ENCODE results near the gene OR13A1.
"Not testable (repeated sequence)": the region's sequence is repeated elsewhere in the genome, so short reads cannot be mapped to it uniquely, and the experiment has no call there.

Gene OR13A1

GRCh38 chr10:45265996-45266395 is 49.4 kb downstream of the OR13A1 start:
- H3K27ac ChIP-seq = no peak overlapping the region
- TF ChIP-seq, protein P1, sequence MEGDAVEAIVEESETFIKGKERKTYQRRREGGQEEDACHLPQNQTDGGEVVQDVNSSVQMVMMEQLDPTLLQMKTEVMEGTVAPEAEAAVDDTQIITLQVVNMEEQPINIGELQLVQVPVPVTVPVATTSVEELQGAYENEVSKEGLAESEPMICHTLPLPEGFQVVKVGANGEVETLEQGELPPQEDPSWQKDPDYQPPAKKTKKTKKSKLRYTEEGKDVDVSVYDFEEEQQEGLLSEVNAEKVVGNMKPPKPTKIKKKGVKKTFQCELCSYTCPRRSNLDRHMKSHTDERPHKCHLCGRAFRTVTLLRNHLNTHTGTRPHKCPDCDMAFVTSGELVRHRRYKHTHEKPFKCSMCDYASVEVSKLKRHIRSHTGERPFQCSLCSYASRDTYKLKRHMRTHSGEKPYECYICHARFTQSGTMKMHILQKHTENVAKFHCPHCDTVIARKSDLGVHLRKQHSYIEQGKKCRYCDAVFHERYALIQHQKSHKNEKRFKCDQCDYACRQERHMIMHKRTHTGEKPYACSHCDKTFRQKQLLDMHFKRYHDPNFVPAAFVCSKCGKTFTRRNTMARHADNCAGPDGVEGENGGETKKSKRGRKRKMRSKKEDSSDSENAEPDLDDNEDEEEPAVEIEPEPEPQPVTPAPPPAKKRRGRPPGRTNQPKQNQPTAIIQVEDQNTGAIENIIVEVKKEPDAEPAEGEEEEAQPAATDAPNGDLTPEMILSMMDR (conservative IDR thresholded peaks at IDR 0.05) = no peak

- no peak overlapping the region for H3K27ac ChIP-seq
- TF ChIP-seq, protein P1 (conservative IDR thresholded peaks at IDR 0.05) = no peak
These were observed 53.5 kb downstream of the OR13A1 start for GRCh38 chr10:45261946-45262345.

- TF ChIP-seq, protein P1 (conservative IDR thresholded peaks at IDR 0.05) = no peak
- no peak overlapping the region for H3K27ac ChIP-seq
These were observed 54.1 kb downstream of the OR13A1 start for GRCh38 chr10:45261243-45261775.

GRCh38 chr10:45260635-45261034 is 54.8 kb downstream of the OR13A1 start:
- H3K27ac ChIP-seq = not testable (repeated sequence)

DNA sequence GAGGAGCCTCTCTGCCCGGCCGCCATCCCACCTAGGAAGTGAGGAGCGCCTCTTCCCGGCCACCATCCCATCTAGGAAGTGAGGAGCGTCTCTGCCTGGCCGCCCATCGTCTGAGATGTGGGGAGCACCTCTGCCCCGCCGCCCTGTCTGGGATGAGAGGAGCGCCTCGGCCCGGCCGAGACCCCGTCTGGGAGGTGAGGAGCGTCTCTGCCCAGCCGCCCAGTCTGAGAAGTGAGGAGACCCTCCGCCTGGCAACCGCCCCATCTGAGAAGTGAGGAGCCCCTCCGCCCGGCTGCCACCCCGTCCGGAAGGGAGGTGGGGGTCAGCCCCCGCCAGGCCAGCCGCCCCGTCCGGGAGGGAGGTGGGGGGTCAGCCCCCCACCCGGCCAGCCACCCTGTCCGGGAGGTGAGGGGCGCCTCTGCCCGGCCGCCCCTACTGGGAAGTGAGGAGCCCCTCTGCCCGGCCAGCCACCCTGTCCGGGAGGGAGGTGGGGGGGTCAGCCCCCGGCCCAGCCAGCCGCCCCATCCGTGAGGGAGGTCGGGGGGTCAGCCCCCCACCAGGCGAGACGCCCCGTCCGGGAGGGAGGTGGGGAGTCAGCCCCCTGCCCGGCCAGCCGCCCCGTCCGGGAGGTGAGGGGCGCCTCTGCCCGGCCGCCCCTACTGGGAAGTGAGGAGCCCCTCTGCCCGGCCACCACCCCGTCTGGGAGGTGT is 55.5 kb downstream of the OR13A1 start:
- H3K27ac ChIP-seq = not testable (repeated sequence)

GRCh38 chr10:45257600-45257999 is 57.8 kb downstream of the OR13A1 start:
- TF ChIP-seq, protein P1 (conservative IDR thresholded peaks at IDR 0.05) = no peak
- no peak overlapping the region for H3K27ac ChIP-seq

GRCh38 chr10:45256246-45256645 is 59.2 kb downstream of the OR13A1 start:
- TF ChIP-seq, protein P1 (conservative IDR thresholded peaks at IDR 0.05) = no peak
- H3K27ac ChIP-seq = no peak overlapping the region

GRCh38 chr10:45255706-45256105 is 59.7 kb downstream of the OR13A1 start:
- TF ChIP-seq, protein P1 (conservative IDR thresholded peaks at IDR 0.05) = no peak

More at GRCh38 chr10:45255706-45256105, 59.7 kb downstream of the OR13A1 start:
- no peak overlapping the region for H3K27ac ChIP-seq
